NCI-H524 (cell line): ENCODE results near the gene POLR1E.
"Not testable (repeated sequence)": the region's sequence is repeated elsewhere in the genome, so short reads cannot be mapped to it uniquely, and the experiment has no call there.

Experiments used
- DNase-seq, 2 experiments: peaks; one replicate each; lab custom pipeline; 2025; lab: John Stamatoyannopoulos, UW

POLR1E gene

DNA sequence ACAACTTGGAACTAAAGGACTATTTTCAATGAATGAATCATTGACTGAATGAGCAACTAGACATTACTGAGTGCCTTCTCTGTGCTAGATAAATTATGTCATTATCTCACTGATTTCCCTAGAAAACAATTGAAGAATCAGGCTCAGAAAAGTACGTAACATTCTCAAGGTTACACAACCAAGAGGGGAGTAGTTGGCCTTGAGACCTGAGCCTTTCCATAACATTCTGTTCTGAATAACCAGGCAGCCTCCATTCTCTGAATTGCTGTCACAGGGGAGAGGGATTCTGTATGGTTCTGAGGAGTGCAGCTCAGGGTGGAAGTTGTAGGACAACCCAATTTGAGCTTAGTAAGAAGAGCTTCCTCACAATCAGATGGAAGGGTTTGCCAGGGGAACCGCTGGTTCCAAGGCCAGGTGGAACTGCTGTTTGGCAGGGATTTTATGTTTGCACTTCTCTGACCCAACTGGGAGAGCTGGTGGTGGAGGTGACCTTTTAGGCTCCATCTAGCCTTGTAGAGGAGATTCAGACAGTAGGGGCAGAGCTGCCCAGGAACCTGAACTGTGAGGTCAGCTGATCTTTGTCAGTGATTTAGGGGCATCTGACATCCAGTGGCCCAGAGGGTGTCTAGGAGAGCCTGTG lies 16.3 kb downstream of the POLR1E start:
- no peak for DNase-seq

DNA sequence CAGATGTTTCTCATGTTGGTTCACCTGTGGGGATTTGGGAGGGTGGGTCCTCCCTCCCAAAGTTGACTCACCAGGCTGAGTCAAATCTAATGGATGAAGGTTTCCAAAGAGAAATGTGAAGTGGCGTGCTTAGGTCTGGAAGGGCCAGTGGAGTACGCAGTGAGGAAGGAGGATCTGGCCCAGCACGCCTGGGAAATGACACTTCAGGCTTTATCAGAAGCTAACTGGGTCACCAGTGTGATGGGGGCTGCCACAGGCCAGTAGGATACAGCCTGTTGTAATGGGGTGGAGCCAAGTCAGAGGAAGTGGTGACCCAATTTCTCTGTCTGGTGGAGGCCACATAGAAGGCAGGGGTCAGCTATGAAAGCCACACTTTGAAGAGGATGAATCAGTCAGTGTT lies 18.0 kb downstream of the POLR1E start:
- no peak for DNase-seq

DNA sequence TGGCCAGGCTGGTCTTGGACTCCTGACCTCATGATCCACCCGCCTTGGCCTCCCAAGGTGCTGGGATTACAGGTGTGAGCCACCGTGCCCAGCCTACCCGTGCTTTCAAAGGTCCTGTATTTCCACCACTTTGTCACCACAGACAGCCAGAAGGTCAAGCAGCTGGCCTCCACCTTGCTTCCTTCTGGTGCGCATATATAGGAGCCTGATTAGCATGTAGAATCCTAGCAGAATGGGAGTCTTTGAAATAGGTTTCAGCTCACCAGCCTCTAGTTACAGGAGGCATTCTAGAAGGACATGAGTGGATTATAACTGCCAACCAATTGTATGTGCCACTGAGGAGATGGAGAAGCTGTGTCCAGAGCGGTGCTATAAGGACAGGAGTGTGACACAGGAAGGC lies 18.9 kb downstream of the POLR1E start:
- no peak for DNase-seq

DNA sequence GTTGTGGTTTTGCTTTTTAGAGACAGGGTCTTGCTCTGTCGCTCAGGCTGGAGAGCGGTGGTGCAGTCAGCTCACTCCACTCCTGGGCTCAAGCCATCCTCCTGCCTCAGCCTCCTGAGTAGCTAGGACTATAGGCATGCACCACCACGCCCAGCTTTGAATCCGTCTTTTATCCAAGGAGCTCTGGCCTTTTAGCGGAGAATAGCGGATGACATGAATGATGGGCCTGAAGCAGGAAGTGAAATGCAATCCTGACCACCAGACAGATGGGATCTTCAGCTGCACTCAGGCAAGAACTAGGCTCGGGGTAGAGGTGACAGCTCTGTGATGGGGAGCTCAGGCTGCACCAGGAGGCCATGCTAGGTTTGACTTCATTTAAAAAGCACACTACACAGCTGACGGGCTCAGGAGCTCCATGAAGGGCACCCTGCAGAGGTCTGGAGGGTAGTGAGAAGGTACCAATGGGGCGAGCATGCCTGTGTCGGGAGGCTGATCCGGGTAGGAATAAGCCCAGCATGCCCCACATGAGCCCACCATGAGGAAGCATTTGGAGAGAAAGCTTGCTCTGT lies 21.9 kb downstream of the POLR1E start:
- DNase-seq = no peak

DNA sequence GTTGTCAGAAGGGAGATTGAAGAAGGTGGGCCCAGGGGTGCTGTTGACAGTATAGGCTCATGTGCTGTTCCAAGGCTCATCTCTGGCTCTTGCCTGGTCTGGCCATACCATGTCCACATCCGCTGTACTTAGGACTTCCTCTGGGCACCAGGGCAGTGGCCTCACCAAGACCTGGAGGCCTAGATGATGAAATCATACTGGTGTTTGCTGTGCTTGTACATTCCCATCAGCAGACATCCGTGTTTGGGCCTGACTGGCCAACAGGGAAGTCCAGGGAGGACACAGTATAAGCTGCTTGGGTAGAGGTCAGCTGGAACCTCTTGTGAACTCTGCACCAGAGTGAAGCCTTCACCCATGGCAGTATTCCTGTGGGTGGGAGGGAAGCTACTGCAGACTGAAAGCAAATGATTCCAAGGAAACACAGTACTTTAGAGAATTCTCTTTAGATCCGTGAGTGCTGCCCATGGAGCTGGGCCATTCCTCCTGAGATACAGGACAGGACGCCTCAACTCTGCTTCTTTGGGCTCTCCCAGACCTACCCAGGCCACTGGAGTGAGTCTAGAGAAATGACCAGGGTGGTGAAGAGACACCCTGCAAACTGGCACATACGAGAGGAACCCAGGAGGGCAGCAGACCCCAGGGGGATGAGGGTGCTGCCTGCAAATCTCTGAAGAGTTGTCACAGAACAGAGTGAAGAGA lies 22.5 kb downstream of the POLR1E start:
- DNase-seq = no peak

DNA sequence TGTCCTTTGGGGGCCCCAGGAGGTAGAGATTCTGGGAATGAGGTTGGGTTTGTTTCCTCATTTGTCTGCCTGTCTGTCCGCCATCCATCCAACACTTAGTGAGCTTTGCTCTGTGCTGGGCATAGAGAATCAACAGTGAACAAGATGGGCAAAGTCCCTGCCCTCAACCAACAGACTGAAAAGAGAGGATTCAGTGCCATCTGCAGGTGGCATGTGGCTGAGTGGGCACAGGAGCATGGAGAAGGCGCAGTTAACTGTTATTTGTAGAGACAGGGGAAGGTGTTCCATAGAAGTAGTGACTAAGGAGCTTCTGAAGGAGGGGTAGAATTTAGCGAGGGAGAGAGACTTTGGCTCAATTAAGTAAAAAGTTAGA lies 23.1 kb downstream of the POLR1E start:
- DNase-seq = no peak

DNA sequence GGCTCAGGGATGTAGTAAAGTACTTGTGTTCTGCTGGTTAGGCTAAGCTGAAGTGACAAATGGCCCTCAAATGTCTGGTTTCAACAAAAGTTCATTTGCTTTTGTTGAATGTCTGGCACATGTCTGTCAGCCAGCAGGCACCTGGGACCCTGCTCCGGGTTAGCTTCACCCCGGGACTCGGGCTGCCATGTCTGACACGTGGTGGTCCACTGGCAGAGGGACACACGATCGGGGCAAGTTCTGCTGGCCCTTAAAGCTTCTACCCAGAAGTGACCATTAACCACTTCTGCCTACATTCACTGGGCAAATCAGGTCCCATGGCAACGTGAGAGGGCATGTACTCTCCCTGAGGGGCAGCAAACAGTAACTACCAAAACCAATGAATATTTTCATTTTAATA lies 23.8 kb downstream of the POLR1E start:
- DNase-seq = no peak

DNA sequence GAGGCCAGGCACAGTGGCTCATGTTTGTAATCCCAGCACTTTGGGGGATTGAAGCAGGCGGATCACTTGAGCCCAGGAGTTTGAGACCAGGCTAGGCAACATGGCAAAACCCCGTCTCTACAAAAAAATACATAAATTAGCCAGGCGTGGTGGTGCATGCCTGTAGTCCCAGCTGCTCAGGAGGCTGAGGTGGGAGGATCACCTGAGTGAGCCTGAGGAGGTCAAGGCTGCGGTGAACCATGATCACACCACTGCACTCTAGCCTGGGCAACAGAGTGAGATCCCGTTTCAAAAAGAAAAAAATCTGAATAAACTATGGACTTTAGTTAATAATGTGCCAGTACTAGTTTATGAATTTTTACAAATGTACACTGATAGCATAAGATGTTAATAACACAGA lies 24.3 kb downstream of the POLR1E start:
- DNase-seq = not testable (repeated sequence)

DNA sequence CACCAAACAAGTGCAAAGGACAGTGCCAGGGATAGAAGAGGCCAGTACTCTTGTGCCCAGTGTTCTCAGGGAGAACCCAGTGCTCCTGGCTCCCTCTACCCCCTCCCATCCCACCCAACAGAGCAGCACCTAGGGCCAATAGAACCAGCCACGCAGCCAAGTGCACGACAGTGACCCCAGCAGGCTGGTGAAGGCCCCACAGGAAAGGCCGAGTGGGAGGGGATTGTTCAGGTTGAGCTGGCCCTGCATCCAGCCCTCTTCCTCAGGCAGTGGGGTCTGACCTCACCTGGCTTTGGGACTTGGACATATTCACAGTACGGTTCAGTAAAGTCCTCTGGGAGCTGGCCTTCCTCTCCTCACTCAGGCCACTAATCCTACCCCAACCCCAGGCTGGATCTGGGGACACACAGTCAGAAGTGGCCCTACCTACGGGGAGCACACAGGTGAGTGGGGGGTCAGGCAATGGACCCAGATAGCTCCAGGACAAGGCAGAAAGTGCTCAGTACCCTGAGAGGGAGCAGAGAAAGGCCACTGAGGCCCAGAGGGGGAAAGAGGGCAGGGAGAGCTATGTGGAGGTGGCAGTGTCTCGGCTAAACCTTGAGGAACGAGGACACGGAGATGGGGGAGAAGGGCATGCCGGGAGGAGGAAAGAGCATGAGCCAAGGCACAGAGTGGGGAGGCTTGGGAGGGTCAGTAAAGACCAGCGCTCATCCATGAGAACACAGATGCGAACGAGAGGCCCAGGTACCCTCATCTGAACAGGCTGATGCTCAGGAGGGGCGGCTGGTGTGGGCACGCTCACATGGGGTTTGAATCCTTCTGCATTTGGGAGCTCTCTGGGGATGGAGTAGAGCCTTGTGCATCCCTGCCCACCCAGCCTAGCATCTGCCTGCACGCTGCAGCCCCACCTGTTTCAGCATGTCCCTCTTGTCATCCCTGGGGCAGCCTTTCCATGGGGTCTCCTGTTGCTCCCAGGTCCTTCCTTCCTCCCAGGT lies 25.6 kb downstream of the POLR1E start:
- peak in 1 of 2 experiments; percentile 46 for DNase-seq

DNA sequence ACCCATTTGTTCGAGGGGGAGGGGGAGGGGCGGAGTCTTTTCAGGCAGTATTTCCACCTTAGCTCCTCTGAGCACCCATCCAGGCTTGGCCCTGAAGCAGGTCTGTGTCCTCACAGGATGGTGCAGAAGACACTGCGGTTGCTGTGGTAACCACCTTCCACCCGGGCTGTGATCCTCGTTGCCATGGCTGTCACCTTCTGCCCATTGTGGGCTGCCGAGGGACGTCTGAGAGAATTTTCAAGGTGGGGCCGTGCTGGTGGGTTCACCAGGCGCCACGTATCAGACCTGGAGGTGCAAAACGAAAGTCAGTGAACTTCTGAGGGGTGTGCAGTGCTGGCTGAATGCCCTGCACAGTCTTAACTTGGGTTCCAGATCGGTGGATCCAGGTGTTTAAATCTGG lies 26.7 kb downstream of the POLR1E start:
- no peak for DNase-seq

DNA sequence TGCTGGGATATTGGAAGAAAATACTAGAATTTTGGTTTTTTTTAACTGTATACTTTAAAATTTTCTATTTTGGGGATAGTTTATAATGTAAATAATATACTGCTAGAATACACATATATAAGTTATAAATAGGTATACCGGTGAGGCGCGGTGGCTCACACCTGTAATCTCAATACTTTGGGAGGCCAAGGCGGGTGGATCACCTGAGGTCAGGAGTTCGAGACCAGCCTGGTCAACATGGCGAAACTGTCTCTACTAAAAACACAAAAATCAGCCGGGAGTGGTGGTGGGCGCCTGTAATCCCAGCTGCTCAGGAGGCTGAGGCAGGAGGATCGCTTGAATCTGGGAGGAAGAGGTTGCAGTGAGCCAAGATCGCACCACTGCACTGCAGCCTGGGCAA lies 28.7 kb downstream of the POLR1E start:
- not testable (repeated sequence) for DNase-seq

DNA sequence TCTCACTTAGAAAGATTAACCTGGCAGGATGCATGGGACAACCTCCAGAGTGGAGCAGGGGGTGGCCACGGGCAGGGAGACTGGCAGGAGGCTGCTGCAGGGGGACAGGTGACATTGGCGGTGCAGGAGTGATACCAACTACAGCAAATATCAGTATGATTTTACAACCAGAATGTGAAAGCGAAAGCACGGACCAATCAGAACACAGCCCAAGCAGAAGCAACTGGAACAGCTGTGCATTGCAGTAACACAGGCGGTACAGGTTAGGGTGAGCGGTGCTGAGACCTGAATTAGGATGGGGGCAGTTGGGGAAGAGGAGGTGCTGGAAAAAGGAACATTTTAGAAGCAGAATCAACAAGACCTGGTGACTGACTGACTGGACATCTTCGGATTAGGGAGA lies 29.3 kb downstream of the POLR1E start:
- DNase-seq = no peak

DNA sequence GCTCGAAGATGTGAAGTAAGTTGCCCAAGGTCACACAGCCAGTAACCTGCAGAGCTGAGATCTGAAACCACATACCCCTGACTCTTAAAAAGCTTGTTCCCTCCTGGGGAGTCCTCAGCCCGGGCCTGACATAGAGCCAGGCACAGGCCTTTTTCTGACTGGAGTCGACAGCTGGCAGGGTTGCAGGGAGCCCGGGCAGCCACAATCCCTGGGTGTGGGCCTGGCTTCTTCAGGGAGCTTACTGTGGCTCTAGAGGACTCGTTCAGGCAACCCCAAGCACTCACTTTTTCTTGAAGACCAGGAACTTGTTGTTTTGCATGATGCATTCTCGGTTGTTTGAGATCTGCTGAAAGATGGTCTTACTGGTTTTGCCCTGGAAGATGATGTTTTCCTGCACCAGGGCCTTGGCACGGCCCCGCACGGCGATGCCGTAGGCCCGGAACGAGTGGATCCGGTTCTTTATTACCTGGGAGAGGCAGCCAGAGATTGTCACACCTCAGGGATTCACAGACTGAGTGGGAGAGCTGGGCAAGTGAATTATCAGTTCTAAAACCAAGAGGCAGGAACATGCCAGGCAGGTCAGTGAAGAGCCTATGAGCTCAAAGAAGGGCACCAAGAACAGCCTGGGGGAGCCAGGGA lies 30.0 kb downstream of the POLR1E start:
- no peak for DNase-seq

DNA sequence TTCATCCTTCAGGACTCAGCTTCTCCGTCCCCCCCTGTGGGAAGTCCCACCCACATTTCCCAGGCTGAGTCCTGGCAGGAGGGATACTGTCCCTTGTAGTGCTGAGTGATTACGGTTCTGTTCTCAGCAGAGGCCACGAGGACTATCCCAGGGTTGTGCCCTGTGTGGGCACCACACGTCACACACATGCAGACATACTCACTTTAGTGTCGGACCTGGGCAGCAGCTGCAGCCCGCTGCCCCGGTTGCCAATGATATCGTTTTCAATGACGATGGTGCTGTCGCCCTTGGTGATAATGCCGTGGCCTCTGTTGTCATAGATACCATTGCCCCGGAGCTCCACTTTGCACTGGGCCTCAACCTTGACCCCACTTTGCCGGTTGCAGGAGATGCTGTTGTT lies 32.2 kb downstream of the POLR1E start:
- no peak for DNase-seq

DNA sequence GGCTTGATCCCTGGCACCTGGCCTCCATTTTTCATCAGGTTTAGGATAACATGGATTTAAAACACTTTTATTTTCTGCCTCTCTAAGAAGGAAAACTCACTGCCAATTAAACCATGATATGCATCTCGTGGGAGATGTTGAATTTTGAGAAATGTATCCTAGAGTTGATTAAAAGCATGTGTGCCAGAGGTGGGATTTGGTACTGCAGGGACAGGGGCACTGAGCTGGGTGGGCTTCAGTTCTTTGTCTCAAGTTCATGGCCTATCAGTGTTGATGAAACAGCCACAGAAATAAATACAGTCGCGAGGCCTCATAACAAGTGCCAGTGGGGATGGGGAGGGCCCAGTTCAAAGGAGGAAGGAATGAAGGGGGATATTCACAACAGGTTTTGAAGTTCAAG lies 34.9 kb downstream of the POLR1E start:
- no peak for DNase-seq

DNA sequence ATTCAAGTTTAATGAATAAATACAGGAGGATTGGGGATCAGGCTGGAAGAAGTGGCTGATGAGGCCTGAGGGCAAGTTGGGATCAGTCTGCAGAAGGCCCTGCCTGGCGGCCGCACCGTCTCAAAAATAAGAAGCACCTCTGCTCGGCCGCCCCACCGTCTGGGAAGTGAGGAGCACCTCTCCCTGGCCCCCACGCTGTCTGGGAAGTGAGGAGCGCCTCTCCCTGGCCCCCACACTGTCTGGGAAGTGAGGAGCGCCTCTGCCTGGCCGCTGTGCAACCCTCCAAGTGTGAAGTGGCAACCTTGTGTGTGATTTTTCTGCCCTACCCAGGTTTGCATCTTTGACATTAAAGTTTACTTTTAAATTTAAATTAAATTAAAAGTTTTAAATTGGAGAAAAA lies 35.4 kb downstream of the POLR1E start:
- DNase-seq = no peak

DNA sequence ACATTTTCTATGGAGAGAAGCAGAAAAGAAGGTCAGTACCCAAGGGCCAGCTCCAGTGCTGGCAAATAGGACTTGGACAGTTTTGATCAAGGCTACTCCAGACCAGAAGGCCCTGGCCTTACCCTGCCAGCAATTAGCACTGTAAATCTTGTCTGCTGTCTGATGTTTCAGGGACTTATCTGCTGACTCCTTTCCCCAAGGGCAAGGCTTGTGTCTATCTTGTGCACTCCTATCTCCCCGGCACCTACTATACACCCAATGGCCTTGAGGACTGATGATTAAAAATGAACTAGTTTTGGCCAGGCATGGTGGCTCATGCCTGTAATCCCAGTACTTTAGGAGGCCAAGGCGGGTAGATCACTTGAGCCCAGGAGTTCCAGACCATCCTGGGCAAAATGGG lies 37.2 kb downstream of the POLR1E start:
- DNase-seq = no peak

DNA sequence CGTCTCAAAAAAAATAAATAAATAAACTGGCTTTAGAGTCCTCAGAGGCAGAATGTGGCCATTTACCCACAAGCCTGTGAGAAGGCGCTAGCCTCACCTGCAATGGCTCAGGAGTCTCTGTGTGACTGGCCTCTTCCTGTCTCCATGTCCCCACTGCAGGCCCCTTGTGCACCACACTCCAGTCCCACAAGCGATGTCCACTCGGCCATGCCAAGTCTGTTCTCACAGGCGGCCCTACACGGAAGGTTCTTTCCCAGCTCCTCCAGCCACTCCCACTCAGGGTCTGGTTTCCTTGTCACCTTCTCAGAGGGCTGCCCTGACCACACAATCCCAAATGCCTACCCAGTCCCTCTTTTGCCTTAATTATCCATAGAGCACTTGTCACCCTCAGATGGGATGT lies 38.2 kb downstream of the POLR1E start:
- no peak for DNase-seq

DNA sequence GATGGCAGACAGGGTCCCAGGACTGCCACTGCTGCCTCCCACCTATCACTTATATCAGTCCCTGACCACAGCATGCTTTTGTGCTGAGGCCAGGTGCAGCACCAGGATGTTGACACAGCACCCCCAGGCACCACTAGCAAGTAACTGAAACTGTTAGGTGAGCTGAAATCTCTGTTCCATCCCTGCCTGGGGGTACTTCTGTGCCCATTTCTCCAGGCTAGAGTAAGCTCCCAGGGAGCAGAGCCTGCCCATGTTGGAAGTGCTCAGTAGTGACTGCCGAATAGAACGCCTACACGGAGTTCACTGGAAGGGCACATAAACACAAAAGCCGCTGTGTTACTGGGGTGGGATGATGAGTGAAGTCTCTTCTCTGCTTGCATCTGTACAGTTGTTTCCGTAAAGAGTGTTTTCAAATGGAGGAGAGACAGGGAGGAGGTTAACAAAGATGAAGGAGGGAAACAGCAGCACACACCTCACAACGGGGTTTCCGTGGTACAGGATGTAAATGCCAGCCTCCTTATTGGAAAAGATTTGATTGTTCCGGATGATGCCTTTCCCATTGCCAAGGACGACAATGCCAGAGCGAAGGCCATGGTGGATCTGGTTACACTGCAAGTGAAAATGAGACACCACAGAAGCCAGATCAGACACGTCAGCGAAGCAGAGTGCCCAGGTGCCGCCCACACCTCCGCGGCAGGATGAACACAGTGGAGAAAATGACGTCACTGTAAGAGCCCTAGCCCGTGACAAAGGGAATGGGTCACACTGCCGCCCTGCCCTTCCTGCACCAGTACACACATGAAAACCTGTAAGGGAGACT lies 43.1 kb downstream of the POLR1E start:
- DNase-seq = no peak

DNA sequence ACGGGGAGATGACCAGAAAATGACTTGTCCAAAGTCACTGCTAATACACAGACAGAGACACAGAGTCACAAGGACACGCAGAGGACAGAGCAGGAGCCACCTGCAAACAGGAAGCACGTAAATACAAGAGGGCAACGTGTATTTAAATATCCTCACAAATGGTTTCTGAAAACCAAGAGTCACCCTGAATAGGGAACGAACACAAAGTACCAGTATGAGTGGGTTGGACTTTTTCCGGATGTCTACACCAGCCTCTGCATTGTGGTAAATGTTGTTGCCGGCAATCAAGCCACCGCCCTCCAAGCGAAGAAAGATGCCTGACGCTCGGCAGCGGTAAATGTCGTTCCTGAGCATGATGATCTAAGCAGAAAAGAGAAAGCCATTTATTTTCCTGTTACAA lies 46.0 kb downstream of the POLR1E start:
- DNase-seq = no peak

DNA sequence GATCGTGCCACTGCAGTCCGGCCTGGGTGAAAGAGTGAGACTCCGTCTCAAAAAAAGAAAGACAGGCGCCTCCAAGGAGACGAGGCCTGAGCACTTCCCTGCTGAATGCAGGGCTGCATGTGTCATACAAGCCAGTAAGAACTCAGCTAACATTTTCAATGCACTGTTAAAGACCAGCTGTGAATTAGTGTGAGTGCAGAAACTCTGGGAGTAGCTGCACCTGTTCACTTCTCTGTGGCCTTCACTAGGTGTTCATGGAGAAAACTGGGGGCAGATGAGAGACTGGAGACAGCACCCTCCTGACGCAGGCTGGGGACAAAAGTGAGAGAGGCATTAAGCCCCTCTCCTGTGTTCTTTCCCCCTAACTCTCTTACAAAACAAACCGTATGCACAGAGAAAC lies 48.7 kb downstream of the POLR1E start:
- no peak for DNase-seq
